Measurements from ENCODE around the gene RPS18.
"Not testable (repeated sequence)": the region's sequence is repeated elsewhere in the genome, so short reads cannot be mapped to it uniquely, and the experiment has no call there.

The RPS18 gene

DNA sequence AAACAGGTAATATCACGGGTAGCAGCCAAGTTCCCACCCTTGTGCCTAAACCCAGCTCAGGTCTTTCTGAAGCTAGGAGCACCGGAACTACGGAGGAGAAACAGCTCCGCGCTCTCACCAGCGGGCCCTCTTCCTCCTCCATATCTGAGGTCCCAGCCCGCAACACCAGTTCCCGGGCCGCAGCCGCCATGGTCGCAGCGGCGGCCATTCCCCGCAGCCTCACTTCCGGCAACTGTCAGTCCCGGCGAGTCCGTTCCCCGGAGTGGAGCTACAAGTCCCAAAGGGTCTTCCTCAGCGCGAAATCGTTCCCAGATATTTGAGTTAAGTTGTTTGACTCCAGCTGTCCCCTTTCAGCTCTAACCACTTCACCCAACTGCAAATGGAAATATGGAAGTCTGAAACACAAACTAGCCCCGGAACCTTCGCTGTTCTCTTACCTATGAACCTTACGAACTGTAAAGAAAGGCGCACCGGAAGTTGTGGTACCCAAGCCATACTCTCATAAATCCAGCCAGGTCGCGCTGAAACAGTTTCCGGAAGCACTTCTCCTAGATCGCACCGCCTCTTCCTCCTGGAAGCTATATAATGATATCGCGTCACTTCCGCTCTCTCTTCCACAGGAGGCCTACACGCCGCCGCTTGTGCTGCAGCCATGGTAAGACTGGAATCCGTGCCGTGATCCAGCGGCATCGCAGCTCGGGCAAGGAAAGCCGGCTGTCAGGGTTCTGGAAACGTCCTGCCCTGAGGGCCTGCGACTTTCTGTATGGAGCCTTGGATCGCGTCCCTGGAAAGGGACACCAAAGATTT lies at the start of gene RPS18, which contains the start of gene VPS52:
Gene RPS18 (plus strand): TSS at position 608 of the 807 bp plus-strand sequence. CDS start 45 bp downstream, at position 653.
Gene VPS52 (minus strand): TSS at position 409 of the 807 bp plus-strand sequence. CDS start 201 bp downstream, at position 208.
- TF ChIP-seq ISL1 (CRISPR knock-in tag; IDR thresholded peaks at IDR 0.05) (no peak), CSDC2 (CRISPR knock-in tag; IDR thresholded peaks at IDR 0.05) (0 out of 2 replicates have a peak, but pooled peaks have one; percentile 22), TCF4 (CRISPR knock-in tag; IDR thresholded peaks at IDR 0.05; ENCODE audit: borderline replicate concordance) (no peak), TOX (CRISPR knock-in tag; IDR thresholded peaks at IDR 0.05; ENCODE audit: borderline replicate concordance) (no peak), GLIS3 (CRISPR knock-in tag; IDR thresholded peaks at IDR 0.05) (peak; percentile 57; the same call in 1 of the 2 replicates), ZFP30 (CRISPR knock-in tag; IDR thresholded peaks at IDR 0.05) (no peak), ZNF70 (CRISPR knock-in tag; IDR thresholded peaks at IDR 0.05) (peak; percentile 76), ZNF565 (CRISPR knock-in tag; conservative IDR thresholded peaks at IDR 0.05; ENCODE audit: low read depth) (no peak)
- TF ChIP-seq, protein P1, sequence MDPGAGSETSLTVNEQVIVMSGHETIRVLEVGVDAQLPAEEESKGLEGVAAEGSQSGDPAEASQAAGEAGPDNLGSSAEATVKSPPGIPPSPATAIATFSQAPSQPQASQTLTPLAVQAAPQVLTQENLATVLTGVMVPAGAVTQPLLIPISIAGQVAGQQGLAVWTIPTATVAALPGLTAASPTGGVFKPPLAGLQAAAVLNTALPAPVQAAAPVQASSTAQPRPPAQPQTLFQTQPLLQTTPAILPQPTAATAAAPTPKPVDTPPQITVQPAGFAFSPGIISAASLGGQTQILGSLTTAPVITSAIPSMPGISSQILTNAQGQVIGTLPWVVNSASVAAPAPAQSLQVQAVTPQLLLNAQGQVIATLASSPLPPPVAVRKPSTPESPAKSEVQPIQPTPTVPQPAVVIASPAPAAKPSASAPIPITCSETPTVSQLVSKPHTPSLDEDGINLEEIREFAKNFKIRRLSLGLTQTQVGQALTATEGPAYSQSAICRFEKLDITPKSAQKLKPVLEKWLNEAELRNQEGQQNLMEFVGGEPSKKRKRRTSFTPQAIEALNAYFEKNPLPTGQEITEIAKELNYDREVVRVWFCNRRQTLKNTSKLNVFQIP (CRISPR knock-in tag; IDR thresholded peaks at IDR 0.05; ENCODE audit: borderline replicate concordance, low read depth), result peak; percentile 12; the same call in 1 of the 2 replicates
- TF ChIP-seq, protein P2, sequence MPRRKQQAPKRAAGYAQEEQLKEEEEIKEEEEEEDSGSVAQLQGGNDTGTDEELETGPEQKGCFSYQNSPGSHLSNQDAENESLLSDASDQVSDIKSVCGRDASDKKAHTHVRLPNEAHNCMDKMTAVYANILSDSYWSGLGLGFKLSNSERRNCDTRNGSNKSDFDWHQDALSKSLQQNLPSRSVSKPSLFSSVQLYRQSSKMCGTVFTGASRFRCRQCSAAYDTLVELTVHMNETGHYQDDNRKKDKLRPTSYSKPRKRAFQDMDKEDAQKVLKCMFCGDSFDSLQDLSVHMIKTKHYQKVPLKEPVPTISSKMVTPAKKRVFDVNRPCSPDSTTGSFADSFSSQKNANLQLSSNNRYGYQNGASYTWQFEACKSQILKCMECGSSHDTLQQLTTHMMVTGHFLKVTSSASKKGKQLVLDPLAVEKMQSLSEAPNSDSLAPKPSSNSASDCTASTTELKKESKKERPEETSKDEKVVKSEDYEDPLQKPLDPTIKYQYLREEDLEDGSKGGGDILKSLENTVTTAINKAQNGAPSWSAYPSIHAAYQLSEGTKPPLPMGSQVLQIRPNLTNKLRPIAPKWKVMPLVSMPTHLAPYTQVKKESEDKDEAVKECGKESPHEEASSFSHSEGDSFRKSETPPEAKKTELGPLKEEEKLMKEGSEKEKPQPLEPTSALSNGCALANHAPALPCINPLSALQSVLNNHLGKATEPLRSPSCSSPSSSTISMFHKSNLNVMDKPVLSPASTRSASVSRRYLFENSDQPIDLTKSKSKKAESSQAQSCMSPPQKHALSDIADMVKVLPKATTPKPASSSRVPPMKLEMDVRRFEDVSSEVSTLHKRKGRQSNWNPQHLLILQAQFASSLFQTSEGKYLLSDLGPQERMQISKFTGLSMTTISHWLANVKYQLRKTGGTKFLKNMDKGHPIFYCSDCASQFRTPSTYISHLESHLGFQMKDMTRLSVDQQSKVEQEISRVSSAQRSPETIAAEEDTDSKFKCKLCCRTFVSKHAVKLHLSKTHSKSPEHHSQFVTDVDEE (CRISPR knock-in tag; IDR thresholded peaks at IDR 0.05), result peak; percentile 54; the same call in 1 of the 2 replicates

DNA sequence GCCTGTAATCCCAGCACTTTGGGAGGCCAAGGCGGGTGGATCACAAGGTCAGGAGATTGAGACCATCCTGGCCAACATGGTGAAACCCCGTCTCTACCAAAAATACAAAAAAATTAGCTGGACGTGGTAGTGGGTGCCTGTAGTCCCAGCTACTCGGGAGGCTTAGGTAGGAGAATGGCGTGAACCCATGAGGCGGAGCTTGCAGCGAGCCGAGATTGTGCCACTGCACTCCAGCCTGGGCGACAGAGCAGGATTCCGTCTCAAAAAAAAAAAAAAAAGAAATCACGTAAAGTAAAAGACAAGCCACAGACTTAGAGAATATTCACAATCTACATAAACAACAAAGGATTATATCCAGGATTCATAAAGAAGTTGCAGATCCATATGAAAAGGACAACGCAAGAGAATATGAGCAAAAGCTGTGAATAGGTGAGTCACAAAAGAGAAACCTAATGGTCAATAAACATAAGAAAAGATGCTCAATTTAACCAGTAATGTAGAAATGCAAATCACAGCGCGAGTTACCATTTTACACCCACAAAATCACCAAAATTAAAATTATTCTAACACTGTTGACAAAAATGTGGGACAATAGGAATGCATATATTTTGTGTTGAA lies 45.3 kb upstream of the RPS18 start:
- ATAC-seq, result not testable (repeated sequence)

More for the DNA sequence above, at the start of gene RPS18, which contains the start of gene VPS52:
- ATAC-seq, result peak; percentile 83

DNA sequence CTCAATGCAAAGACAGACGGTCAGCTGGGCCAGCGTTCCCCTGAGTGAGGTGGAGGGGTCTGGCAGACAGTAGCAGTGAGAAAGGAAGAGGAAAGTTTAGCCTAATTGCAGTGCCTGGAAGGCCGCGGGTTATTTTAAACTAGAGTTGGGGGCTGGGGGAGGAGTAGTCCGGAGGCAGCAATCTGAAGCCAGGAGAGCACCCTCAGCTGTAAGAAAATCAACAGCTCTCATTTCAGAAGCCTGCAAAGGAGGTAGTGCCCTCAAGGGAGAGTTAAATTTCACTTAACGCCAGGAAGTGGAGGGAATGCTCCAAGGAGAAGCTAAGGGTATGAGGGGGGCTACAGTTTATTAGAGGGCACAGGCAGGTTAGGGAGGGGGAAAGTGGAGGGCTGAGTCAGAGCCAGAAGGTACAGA lies 36.6 kb upstream of the RPS18 start:
- TF ChIP-seq ARNTL (CRISPR knock-in tag; IDR thresholded peaks at IDR 0.05; ENCODE audit: borderline replicate concordance, low read depth) (no peak), SNAI2 (CRISPR knock-in tag; IDR thresholded peaks at IDR 0.05) (no peak), ZFP3 (CRISPR knock-in tag; IDR thresholded peaks at IDR 0.05) (no peak), ZNF565 (CRISPR knock-in tag; conservative IDR thresholded peaks at IDR 0.05; ENCODE audit: low read depth) (no peak), ESRRG (CRISPR knock-in tag; IDR thresholded peaks at IDR 0.05) (no peak), PPARA (CRISPR knock-in tag; IDR thresholded peaks at IDR 0.05; ENCODE audit: borderline replicate concordance) (no peak), TOX (CRISPR knock-in tag; IDR thresholded peaks at IDR 0.05; ENCODE audit: borderline replicate concordance) (no peak)
- TF ChIP-seq, protein P3, sequence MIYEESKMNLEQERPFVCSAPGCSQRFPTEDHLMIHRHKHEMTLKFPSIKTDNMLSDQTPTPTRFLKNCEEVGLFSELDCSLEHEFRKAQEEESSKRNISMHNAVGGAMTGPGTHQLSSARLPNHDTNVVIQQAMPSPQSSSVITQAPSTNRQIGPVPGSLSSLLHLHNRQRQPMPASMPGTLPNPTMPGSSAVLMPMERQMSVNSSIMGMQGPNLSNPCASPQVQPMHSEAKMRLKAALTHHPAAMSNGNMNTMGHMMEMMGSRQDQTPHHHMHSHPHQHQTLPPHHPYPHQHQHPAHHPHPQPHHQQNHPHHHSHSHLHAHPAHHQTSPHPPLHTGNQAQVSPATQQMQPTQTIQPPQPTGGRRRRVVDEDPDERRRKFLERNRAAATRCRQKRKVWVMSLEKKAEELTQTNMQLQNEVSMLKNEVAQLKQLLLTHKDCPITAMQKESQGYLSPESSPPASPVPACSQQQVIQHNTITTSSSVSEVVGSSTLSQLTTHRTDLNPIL (CRISPR knock-in tag; IDR thresholded peaks at IDR 0.05; ENCODE audit: low read depth), result no peak
- TF ChIP-seq, protein P2 (CRISPR knock-in tag; IDR thresholded peaks at IDR 0.05), result no peak
- TF ChIP-seq, protein P4, sequence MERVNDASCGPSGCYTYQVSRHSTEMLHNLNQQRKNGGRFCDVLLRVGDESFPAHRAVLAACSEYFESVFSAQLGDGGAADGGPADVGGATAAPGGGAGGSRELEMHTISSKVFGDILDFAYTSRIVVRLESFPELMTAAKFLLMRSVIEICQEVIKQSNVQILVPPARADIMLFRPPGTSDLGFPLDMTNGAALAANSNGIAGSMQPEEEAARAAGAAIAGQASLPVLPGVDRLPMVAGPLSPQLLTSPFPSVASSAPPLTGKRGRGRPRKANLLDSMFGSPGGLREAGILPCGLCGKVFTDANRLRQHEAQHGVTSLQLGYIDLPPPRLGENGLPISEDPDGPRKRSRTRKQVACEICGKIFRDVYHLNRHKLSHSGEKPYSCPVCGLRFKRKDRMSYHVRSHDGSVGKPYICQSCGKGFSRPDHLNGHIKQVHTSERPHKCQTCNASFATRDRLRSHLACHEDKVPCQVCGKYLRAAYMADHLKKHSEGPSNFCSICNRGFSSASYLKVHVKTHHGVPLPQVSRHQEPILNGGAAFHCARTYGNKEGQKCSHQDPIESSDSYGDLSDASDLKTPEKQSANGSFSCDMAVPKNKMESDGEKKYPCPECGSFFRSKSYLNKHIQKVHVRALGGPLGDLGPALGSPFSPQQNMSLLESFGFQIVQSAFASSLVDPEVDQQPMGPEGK (CRISPR knock-in tag; IDR thresholded peaks at IDR 0.05; ENCODE audit: borderline replicate concordance), result no peak
- no peak; the same call in 1 of the 3 replicates for ATAC-seq
